H9 (cell line): ENCODE results near the gene GRB10. TPM values are rescaled to one million over a fixed set of nuclear protein-coding genes. Genes with fewer than 3 reads are reported as not detected.

Experiments
- DNase-seq: peaks from one replicate; pipeline ENCODE4 v3.0.0-alpha.2; 2017
- H2AFZ ChIP-seq: one replicate; pipeline ENCODE4 v1.6.1; 2013; ENCODE audit warnings: mild to moderate bottlenecking, low read length, control low read depth, moderate library complexity
- H2AK5ac ChIP-seq: 2 replicates; pipeline ENCODE4 v1.6.1; 2013; ENCODE audit warnings: low read length, control low read depth, mixed read lengths; ENCODE audit not compliant: insufficient read length
- H2BK120ac ChIP-seq: one replicate; pipeline ENCODE4 v1.6.1; 2013; ENCODE audit warnings: low read depth, mild to moderate bottlenecking, low read length, control low read depth, inconsistent platforms; ENCODE audit not compliant: poor library complexity, severe bottlenecking
- H2BK12ac ChIP-seq: 2 replicates; pipeline ENCODE4 v1.6.1; 2013; ENCODE audit warnings: low read length, control low read depth, mixed read lengths, low read depth; ENCODE audit not compliant: insufficient read length
- H2BK15ac ChIP-seq: 2 replicates; pipeline ENCODE4 v1.6.1; 2013; ENCODE audit warnings: low read depth, low read length, control low read depth
- H2BK20ac ChIP-seq: one replicate; pipeline ENCODE4 v1.6.1; 2013; ENCODE audit warnings: low read depth, mild to moderate bottlenecking, low read length, control low read depth, inconsistent platforms; ENCODE audit not compliant: poor library complexity, severe bottlenecking
- H2BK5ac ChIP-seq: 2 replicates; pipeline ENCODE4 v1.6.1; 2013; ENCODE audit warnings: low read length, control low read depth, mixed read lengths; ENCODE audit not compliant: insufficient read length
- H3K14ac ChIP-seq: 2 replicates; pipeline ENCODE4 v1.6.1; 2013; ENCODE audit warnings: low read length, control low read depth; ENCODE audit not compliant: insufficient read depth
- H3K18ac ChIP-seq: 2 replicates; pipeline ENCODE4 v1.6.1; 2013; ENCODE audit warnings: low read depth, mild to moderate bottlenecking, mixed read lengths, low read length, control low read depth; ENCODE audit not compliant: insufficient read length
- H3K23ac ChIP-seq: 2 replicates; pipeline ENCODE4 v1.6.1; 2013; ENCODE audit warnings: low read length, control low read depth, mixed read lengths, low read depth; ENCODE audit not compliant: insufficient read length
- H3K23me2 ChIP-seq: 2 replicates; pipeline ENCODE4 v1.6.1; 2013; ENCODE audit warnings: low read depth, mild to moderate bottlenecking, mixed read lengths, low read length, control low read depth; ENCODE audit not compliant: insufficient read length, poor library complexity, severe bottlenecking
- H3K27ac ChIP-seq: 2 replicates; pipeline ENCODE4 v1.5.1; 2013; ENCODE audit warnings: low read length, control low read depth, mixed read lengths, low read depth; ENCODE audit not compliant: insufficient read length
- H3K27me3 ChIP-seq: 2 replicates; pipeline ENCODE4 v1.6.1; 2013; ENCODE audit warnings: low read length, control low read depth, inconsistent platforms; ENCODE audit not compliant: insufficient read depth
- H3K4ac ChIP-seq: 2 replicates; pipeline ENCODE4 v1.6.1; 2013; ENCODE audit warnings: low read depth, mild to moderate bottlenecking, control low read depth, inconsistent platforms, low read length, moderate library complexity
- H3K4me1 ChIP-seq: 2 replicates; pipeline ENCODE4 v1.6.1; 2013; ENCODE audit warnings: low read length, control low read depth, inconsistent platforms; ENCODE audit not compliant: insufficient read depth
- H3K4me2 ChIP-seq: 2 replicates; pipeline ENCODE4 v1.6.1; 2013; ENCODE audit warnings: low read length, control low read depth, mixed read lengths; ENCODE audit not compliant: insufficient read length, insufficient read depth
- H3K56ac ChIP-seq: 2 replicates; pipeline ENCODE4 v1.6.1; 2013; ENCODE audit warnings: low read depth, mild to moderate bottlenecking, mixed read lengths, low read length, control low read depth; ENCODE audit not compliant: insufficient read length
- H3K79me1 ChIP-seq: 2 replicates; pipeline ENCODE4 v1.6.1; 2013; ENCODE audit warnings: low read depth, mild to moderate bottlenecking, moderate library complexity, low read length, control low read depth, inconsistent platforms; ENCODE audit not compliant: insufficient read depth, poor library complexity, severe bottlenecking
- H3K79me2 ChIP-seq: 2 replicates; pipeline ENCODE4 v1.6.1; 2013; ENCODE audit warnings: low read length, control low read depth, inconsistent platforms; ENCODE audit not compliant: insufficient read depth
- H3K9ac ChIP-seq: 2 replicates; pipeline ENCODE4 v1.6.1; 2013; ENCODE audit warnings: low read length, control low read depth, mixed read lengths; ENCODE audit not compliant: insufficient read length; ENCODE audit errors: extremely low read depth
- H3K9me3 ChIP-seq: one replicate; pipeline ENCODE4 v1.6.1; 2013; ENCODE audit warnings: low read depth, low read length, inconsistent platforms; ENCODE audit not compliant: control insufficient read depth
- H3T11ph ChIP-seq: one replicate; pipeline ENCODE4 v1.6.1; 2013; ENCODE audit warnings: mild to moderate bottlenecking, low read length, control low read depth, inconsistent platforms
- H4K20me1 ChIP-seq: one replicate; pipeline ENCODE4 v1.6.1; 2013; ENCODE audit not compliant: control insufficient read depth, insufficient read length, insufficient read depth
- H4K5ac ChIP-seq: 2 replicates; pipeline ENCODE4 v1.6.1; 2013; ENCODE audit warnings: low read depth, mild to moderate bottlenecking, mixed read lengths, low read length, control low read depth; ENCODE audit not compliant: insufficient read length
- H4K8ac ChIP-seq: replicated peaks from 2 replicates; pipeline ENCODE4 v1.6.1; 2013; ENCODE audit warnings: low read length, control low read depth, mixed read lengths, low read depth; ENCODE audit not compliant: insufficient read length
- H4K91ac ChIP-seq: 2 replicates; pipeline ENCODE4 v1.6.1; 2013; ENCODE audit warnings: low read depth, mild to moderate bottlenecking, moderate library complexity, mixed read lengths, low read length, control low read depth; ENCODE audit not compliant: insufficient read length
- H3K27ac Mint-ChIP-seq, 3 experiments: 2 replicates in 2 of 3; 3 replicates in 1 of 3; pipeline ENCODE4 v1.8.0; 2020 to 2021; ENCODE audit warnings: mixed read lengths in 3 of 3, mild to moderate bottlenecking in 1 of 3, moderate library complexity in 1 of 3
- H3K27me3 Mint-ChIP-seq: 2 replicates; pipeline ENCODE4 v1.8.0; 2021; ENCODE audit warnings: low read depth, mild to moderate bottlenecking, moderate library complexity, mixed read lengths
- H3K36me3 Mint-ChIP-seq, 3 experiments: 2 replicates in 2 of 3; 3 replicates in 1 of 3; pipeline ENCODE4 v1.8.0; 2020 to 2021; ENCODE audit warnings: low read depth in 3 of 3, mixed read lengths in 3 of 3; ENCODE audit not compliant: insufficient read depth in 1 of 3
- H3K4me1 Mint-ChIP-seq, 2 experiments: 2 replicates each; pipeline ENCODE4 v1.8.0; 2020; ENCODE audit warnings: mixed read lengths in 2 of 2
- H3K4me3 Mint-ChIP-seq, 2 experiments: 2 replicates in 1 of 2; 3 replicates in 1 of 2; pipeline ENCODE4 v1.8.0; 2020 to 2021; ENCODE audit warnings: mild to moderate bottlenecking in 2 of 2, mixed read lengths in 2 of 2, moderate library complexity in 1 of 2
- H3K9me3 Mint-ChIP-seq, 2 experiments: 2 replicates in 1 of 2; 3 replicates in 1 of 2; pipeline ENCODE4 v1.8.0; 2020; ENCODE audit warnings: mild to moderate bottlenecking in 2 of 2, mixed read lengths in 2 of 2, moderate library complexity in 1 of 2
- WGBS: extraction: QIAGEN DNeasy Blood & Tissue Kit; methylation state at CpG from one replicate; pipeline ENCODE4 v1.1.7; 2013; ENCODE audit warnings: missing lambda C conversion rate, low lambda C conversion rate, mixed read lengths; ENCODE audit not compliant: insufficient read length; ENCODE audit errors: extremely low coverage; 5-methylcytosine and 5-hydroxymethylcytosine counted together
- total RNA-seq: library from RNA; stranded (reverse); gene quantifications from 2 replicates; pipeline ENCODE4 v1.2.1, GENCODE V29; 2021
- TF ChIP-seq, protein P1 (sequence below): fragments of 200-600 bp; sonication (generic); conservative IDR thresholded peaks from 3 replicates; pipeline ENCODE4 v1.8.0; 2021; ENCODE audit warnings: antibody characterized with exemption, mild to moderate bottlenecking

GRB10 gene
- total RNA-seq, 1 experiment from 2014 or later = 108 TPM

DNA sequence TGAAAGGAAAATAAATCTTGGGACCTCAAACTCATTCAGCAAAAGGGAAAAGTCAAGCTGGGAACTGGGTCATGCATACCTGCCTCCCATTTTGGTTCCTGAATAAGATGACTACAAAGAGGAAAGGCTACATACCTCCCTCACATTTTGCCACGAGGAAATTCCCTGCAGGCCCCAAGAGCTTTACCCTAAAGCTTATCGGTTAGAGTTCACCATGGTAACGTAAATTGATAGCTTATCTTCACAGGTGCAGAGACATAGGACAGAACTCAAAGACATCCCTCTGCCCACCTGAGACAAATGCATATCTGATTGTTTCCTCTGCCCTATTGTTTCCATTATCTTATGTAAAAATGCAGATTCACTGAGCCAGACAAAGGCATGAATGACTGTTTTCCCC, 31.5 kb upstream of the GRB10 start:
- no peak overlapping the region for H3K14ac ChIP-seq
- H3K9ac ChIP-seq = no peak overlapping the region
- no peak overlapping the region for H3K23ac ChIP-seq
- no peaks in the 10 kb centered on the region for H3K9me3 ChIP-seq
- H2AFZ ChIP-seq = no peak overlapping the region
- Mint-ChIP-seq H3K9me3 (no peaks in the 10 kb centered on the region; a peak in 1 of 5 replicates), H3K4me3 (no peak overlapping the region), H3K4me1 (peaks cover 36 to 39% of the 10 kb centered on the region in 2 experiments), H3K27me3 (peaks cover 8% of the 10 kb centered on the region), H3K36me3 (no peaks in the 10 kb centered on the region; a peak in 1 of 7 replicates), H3K27ac (peak overlapping the region in 1 of 3 experiments; percentile 25; a peak in 1 of 7 replicates)
- no peaks in the 10 kb centered on the region for H3K23me2 ChIP-seq
- H4K5ac ChIP-seq = no peak overlapping the region
- H2BK5ac ChIP-seq = no peak overlapping the region
- WGBS = no CpG with 5 or more reads among the region's 3 CpGs
- no peak overlapping the region for H3T11ph ChIP-seq
- H4K91ac ChIP-seq = no peak overlapping the region
- H3K79me2 ChIP-seq = no peaks in the 10 kb centered on the region
- H3K27ac ChIP-seq = no peak overlapping the region
- no peaks in the 10 kb centered on the region for H3K27me3 ChIP-seq
- no peak overlapping the region for H3K4ac ChIP-seq
- H3K56ac ChIP-seq = no peak overlapping the region
- TF ChIP-seq, protein P1, sequence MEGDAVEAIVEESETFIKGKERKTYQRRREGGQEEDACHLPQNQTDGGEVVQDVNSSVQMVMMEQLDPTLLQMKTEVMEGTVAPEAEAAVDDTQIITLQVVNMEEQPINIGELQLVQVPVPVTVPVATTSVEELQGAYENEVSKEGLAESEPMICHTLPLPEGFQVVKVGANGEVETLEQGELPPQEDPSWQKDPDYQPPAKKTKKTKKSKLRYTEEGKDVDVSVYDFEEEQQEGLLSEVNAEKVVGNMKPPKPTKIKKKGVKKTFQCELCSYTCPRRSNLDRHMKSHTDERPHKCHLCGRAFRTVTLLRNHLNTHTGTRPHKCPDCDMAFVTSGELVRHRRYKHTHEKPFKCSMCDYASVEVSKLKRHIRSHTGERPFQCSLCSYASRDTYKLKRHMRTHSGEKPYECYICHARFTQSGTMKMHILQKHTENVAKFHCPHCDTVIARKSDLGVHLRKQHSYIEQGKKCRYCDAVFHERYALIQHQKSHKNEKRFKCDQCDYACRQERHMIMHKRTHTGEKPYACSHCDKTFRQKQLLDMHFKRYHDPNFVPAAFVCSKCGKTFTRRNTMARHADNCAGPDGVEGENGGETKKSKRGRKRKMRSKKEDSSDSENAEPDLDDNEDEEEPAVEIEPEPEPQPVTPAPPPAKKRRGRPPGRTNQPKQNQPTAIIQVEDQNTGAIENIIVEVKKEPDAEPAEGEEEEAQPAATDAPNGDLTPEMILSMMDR = no peak
- H4K8ac ChIP-seq = no peak overlapping the region
- no peak for DNase-seq
- H2AK5ac ChIP-seq = no peak overlapping the region
- peaks cover 8% of the 10 kb centered on the region; the same call in 1 of the 2 replicates for H3K4me1 ChIP-seq
- no peak overlapping the region for H3K18ac ChIP-seq
- no peak overlapping the region for H2BK12ac ChIP-seq
- no peak overlapping the region for H2BK120ac ChIP-seq
- no peaks in the 10 kb centered on the region for H4K20me1 ChIP-seq
- no peaks in the 10 kb centered on the region for H3K79me1 ChIP-seq
- no peak overlapping the region for H2BK20ac ChIP-seq
- no peak overlapping the region for H3K4me2 ChIP-seq
- no peak overlapping the region for H2BK15ac ChIP-seq
